GM12873 (cell line): ENCODE data around the gene CAMK2N1.

Experiments
- CTCF ChIP-seq: IDR thresholded peaks from 2 replicates; pipeline ENCODE4 v1.5.1; 2012; ENCODE audit warnings: low read depth, mild to moderate bottlenecking, moderate library complexity, low read length, control low read depth; ENCODE audit not compliant: insufficient read depth; ENCODE audit errors: missing control alignments

The CAMK2N1 gene

GRCh38 chr1:20472860-20473711 is 12.9 kb downstream of the CAMK2N1 start:
- no peak for TF ChIP-seq CTCF

GRCh38 chr1:20472121-20472520 is 13.9 kb downstream of the CAMK2N1 start:
- TF ChIP-seq CTCF, result no peak

GRCh38 chr1:20470194-20470593 is 15.8 kb downstream of the CAMK2N1 start:
- TF ChIP-seq CTCF, result no peak

GRCh38 chr1:20469406-20470076 is 16.5 kb downstream of the CAMK2N1 start:
- TF ChIP-seq CTCF, result no peak

GRCh38 chr1:20466273-20466672 is 19.7 kb downstream of the CAMK2N1 start:
- TF ChIP-seq CTCF, result no peak

- TF ChIP-seq CTCF, result no peak
Measured at GRCh38 chr1:20465187-20465586, 20.8 kb downstream of the CAMK2N1 start.

- no peak for TF ChIP-seq CTCF
Measured at GRCh38 chr1:20463502-20463901, 22.5 kb downstream of the CAMK2N1 start.
